Vagina (tissue), 2 donors: ENCODE measurements around the gene ALDH8A1.

Source experiments
- CTCF ChIP-seq, 3 experiments: fragments of 450-650 bp in 2 of 3; fragments of 200-600 bp in 1 of 3; sonication (generic) in 1 of 3; IDR thresholded peaks; one replicate each; pipeline ENCODE4 v1.5.1; 2017 to 2019; ENCODE audit warnings: antibody characterized with exemption in 3 of 3, mild to moderate bottlenecking in 2 of 3, moderate library complexity in 2 of 3
- POLR2A ChIP-seq, 2 donors: fragments of 450-650 bp; IDR thresholded peaks; one replicate each; pipeline ENCODE4 v1.6.1; 2017; ENCODE audit warnings: antibody characterized with exemption in 2 of 2, mild to moderate bottlenecking in 2 of 2, moderate library complexity in 2 of 2
- POLR2AphosphoS5 ChIP-seq, 2 donors: sonication (generic); formaldehyde crosslinking; IDR thresholded peaks; one replicate each; pipeline ENCODE4 v1.9.0; 2017; ENCODE audit warnings: antibody characterized with exemption in 2 of 2, mild to moderate bottlenecking in 2 of 2, low read depth in 1 of 2; ENCODE audit not compliant: insufficient read depth in 1 of 2

DNA sequence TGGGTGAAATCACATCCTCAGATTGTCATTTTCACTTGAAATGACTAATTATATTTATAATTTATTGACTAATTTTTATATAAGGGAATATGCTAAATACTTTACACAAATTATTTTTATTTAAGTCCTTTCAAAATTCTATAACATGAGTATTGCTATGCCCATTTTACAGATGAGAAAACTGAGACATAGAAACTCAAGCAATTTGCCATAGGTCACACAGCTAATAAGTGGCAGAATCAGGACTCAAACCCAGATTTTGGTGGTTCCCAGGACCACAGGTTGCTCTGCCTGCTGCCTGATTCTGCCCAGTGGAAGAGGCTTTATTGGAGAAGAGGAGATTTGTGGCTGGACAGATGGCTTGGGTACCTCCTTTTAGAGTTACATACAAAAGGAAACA, 4.9 kb downstream of the ALDH8A1 start:
- no peak for TF ChIP-seq POLR2A (IDR thresholded peaks at IDR 0.05)
- TF ChIP-seq CTCF (IDR thresholded peaks at IDR 0.05), result no peak
- TF ChIP-seq POLR2AphosphoS5 (IDR thresholded peaks at IDR 0.05; ENCODE audit: insufficient read depth in 1 of 2, low read depth in 1 of 2), result no peak
